Measurements from ENCODE around the gene IRF9. TPM values are rescaled to one million over a fixed set of nuclear protein-coding genes. Genes with fewer than 3 reads are reported as not detected.

IRF9 gene
- total and polyA plus RNA-seq, 2 of the 13 experiments (the other 11 are each of a cell fraction or from before 2014, with no cell fraction given): 14.9 to 49.7 TPM

DNA sequence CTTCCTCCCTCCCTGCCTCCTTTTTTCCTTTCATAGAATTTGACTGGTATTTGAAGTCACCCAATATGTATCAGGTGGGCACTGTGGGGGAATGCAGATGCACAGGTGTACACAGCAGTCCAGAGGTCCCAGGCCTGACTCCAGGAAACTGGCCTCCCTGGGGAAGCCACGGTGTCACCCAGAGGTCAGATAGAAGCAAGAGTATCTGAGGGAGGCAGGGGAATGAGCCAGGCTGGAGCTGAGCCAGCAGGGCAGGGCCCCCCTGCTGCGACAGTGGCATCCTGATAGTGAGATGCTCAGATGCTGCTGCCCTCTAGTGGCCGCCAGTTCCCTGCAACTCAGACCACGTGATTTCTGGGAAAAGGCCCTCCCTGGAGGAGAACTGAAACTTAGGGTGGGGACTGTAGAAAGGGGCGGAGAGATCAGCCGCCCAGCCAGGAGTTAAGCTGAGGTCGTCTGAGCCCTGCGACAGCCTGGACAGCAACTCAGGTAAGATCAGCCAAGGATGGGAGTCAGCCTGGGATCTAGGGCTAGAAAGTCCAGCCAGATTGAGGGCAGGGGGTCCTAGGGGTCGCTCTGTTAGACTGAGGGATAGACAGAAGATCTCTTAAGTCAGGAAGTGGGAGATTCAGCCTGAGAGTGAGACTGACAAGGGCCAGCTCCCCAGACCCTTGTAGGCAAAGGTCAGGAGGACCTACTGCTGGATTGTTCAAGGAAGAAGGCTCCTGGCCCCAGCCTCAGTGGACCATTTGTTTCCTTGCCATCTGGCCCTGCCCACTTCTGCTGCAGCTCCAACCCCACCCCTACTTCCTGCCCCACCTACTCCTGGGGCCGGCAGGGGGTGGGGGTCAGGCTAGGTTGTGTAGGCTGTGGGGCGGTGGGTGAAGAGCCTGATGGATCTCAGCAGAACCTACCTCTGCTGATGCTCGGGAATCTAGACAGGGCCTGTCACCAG, at the start of gene IRF9 (continued):
- peak; percentile 96 for TF ChIP-seq UBTF (CRISPR knock-in tag; IDR thresholded peaks at IDR 0.05)
- no peak for TF ChIP-seq GABPA (IDR thresholded peaks at IDR 0.05; ENCODE audit: low read depth, low read length)
- peak; percentile 84 for TF ChIP-seq GABPA (CRISPR knock-in tag; IDR thresholded peaks at IDR 0.05; ENCODE audit: low read depth)
- 0 out of 2 replicates have a peak, but pooled peaks have one; percentile 78 for TF ChIP-seq ZNF354B (CRISPR knock-in tag; IDR thresholded peaks at IDR 0.05)
- no peak for TF ChIP-seq AKNA (CRISPR knock-in tag; IDR thresholded peaks at IDR 0.05; ENCODE audit: borderline replicate concordance)
- no peak for TF ChIP-seq RARG (CRISPR knock-in tag; IDR thresholded peaks at IDR 0.05; ENCODE audit: low read depth)
- no peak for TF ChIP-seq FOXP1 (IDR thresholded peaks at IDR 0.05)
- TF ChIP-seq FOXP1 (CRISPR knock-in tag; IDR thresholded peaks at IDR 0.05): peak; percentile 74
- peak; percentile 99 for TF ChIP-seq RARA (CRISPR knock-in tag; IDR thresholded peaks at IDR 0.05)
- peak; percentile 91; the same call in 1 of the 2 replicates for TF ChIP-seq GTF2F1 (IDR thresholded peaks at IDR 0.05; ENCODE audit: low read length)
- no peak for TF ChIP-seq MLLT10 (CRISPR knock-in tag; IDR thresholded peaks at IDR 0.05)
- peak; percentile 78 for TF ChIP-seq MEIS2 (CRISPR knock-in tag; IDR thresholded peaks at IDR 0.05)
- peak; percentile 90; the same call in 1 of the 2 replicates for TF ChIP-seq ZBTB49 (CRISPR knock-in tag; IDR thresholded peaks at IDR 0.05; ENCODE audit: borderline replicate concordance)
- TF ChIP-seq MTF2 (CRISPR knock-in tag; IDR thresholded peaks at IDR 0.05; ENCODE audit: borderline replicate concordance): no peak; the same call in 1 of the 2 replicates
- peak; percentile 96 for TF ChIP-seq ZNF264 (CRISPR knock-in tag; IDR thresholded peaks at IDR 0.05)
- TF ChIP-seq SALL2 (CRISPR knock-in tag; IDR thresholded peaks at IDR 0.05): peak; percentile 100
- TF ChIP-seq, protein P1, sequence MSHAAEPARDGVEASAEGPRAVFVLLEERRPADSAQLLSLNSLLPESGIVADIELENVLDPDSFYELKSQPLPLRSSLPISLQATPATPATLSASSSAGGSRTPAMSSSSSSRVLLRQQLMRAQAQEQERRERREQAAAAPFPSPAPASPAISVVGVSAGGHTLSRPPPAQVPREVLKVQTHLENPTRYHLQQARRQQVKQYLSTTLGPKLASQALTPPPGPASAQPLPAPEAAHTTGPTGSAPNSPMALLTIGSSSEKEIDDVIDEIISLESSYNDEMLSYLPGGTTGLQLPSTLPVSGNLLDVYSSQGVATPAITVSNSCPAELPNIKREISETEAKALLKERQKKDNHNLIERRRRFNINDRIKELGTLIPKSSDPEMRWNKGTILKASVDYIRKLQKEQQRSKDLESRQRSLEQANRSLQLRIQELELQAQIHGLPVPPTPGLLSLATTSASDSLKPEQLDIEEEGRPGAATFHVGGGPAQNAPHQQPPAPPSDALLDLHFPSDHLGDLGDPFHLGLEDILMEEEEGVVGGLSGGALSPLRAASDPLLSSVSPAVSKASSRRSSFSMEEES (CRISPR knock-in tag; IDR thresholded peaks at IDR 0.05): peak; percentile 100
- TF ChIP-seq RXRB (CRISPR knock-in tag; IDR thresholded peaks at IDR 0.05; ENCODE audit: borderline replicate concordance): peak; percentile 99
- peak; percentile 97 for TF ChIP-seq KDM5B (CRISPR knock-in tag; IDR thresholded peaks at IDR 0.05; ENCODE audit: borderline replicate concordance)

All from HepG2 (cell line).